Esophagus mucosa (tissue), 1 donor: ENCODE data around the gene HSFX4. TPM values are rescaled to one million over a fixed set of nuclear protein-coding genes. Genes with fewer than 3 reads are reported as not detected.
"Not testable (repeated sequence)": the region's sequence is repeated elsewhere in the genome, so short reads cannot be mapped to it uniquely, and the experiment has no call there.

Source experiments
- ATAC-seq: fragments of 200-7000 bp; cut with Tn5 transposase; one replicate; pipeline ENCODE4 v1.9.1; 2020
- total RNA-seq: library from RNA; stranded (reverse); gene quantifications from one replicate; pipeline ENCODE4 v1.2.4, GENCODE V29; 2023
- donor health status: DM: yes; HTN: yes; CAD: no.

The HSFX4 gene
- not detected for total RNA-seq

DNA sequence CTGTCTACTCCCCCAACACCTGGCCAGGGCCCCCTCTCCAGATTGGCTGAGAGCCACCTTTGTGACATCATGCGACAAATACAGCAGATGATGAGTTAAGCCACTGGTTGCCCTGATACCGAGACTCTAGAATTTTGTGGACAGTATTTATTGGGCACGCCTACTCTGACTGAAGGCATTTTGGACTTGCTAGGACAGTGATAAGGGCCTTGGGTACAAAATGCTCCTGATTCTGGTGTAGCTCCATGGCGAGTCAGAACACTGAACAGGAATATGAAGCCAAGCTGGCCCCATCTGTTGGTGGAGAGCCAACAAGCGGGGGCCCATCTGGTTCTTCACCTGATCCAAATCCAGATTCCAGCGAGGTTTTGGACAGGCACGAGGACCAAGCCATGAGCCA lies at the start of gene HSFX4:
HSFX4 (plus strand) TSS at position 174 of the 400 bp plus-strand sequence; CDS start at position 246, 72 bp downstream.
- ATAC-seq = not testable (repeated sequence)

DNA sequence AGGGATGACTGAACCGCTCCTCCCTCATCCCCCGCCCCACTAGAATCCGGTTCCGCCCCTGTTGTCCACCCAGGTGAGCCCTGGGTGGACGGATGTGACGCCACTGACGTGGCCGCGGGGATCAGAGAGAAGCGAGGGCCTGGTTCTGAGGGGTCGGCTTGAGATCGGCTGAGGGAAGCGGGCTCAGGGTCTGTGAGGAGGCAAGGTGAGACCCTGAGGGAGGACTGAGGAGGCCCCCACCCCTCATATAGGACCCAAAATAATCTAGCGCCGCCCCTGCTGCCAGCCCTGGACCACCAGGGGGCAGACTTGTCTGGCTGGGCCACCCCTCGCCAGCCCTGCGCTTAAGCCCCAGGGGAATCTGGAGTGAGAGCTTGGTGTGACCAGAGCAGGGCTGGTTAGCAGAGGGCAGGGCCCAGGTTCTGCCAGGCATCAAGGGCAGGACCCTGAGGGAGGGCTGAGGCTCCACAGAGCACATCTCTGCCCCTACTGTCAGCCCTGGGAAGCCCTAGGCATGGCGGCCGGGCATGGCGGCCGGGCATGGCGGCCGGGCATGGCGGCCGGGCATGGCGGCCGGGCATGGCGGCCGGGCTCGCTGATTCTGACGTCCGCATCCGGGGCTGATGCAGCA lies 48.2 kb upstream of the HSFX4 start, which contains the start of gene MAGEA8:
MAGEA8 (plus strand) TSS at position 103 of the 631 bp plus-strand sequence. CDS start 3,090 bp downstream, outside the sequence.
- ATAC-seq = no peak

- not testable (repeated sequence) for ATAC-seq
Measured at GRCh38 chrX:149890828-149891227, 38.5 kb upstream of the HSFX4 start.

DNA sequence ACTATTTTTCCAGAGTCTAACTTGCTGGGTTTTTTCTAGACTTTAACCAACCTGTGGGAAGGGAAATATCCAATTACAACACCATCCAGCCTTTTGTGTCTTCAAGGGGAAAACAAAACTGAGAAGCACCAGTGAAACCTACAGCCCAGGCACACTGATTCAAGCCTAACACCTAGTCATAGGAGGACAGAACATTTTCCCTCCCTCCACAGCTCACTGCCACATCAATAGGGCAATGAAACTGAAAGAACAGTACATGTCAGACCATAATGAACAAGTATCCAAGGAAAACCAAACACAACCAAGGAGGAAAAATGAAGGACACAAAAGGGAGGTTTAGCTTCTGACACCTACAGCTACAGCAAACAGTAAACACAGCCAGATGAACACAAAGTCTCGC lies 30.8 kb upstream of the HSFX4 start:
- no peak for ATAC-seq

DNA sequence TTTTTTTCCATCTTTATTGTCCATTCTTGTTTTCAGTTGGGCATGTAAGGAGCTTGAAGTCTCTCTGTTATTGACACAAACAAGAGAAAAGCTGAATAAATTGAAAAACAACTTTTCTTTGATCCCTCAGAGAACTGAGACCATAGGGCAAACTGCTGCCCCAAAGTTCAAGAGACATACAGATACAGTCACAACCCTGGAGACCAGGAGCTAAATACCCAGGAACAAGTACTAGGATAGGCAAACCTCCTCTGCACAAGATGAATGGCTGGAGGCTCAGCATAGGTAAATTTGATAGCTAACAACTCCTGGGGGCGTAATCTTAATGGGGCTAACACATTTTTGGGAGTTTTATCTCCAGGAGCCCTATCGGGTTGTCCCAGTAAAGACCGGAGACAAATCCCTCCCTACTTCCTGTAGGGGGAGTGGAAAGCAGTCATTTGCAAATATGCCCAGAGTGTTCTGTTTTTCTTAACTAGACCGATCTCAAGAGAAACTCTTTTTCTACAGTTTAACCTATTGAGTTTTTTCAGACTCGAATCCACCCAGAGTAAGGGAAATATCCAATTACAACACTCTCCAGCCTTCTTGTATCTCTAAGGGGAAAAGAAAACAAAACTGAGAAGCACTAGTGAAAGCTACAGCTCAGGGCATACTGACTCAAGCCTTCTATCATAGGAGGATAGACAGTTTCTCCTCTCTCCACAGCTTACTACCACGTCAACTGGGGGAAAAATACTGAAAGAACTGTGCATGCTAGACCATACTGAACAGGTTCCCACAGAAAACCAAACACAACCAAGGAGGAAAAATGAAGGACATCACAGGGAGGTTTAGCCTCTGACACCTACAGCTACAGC lies 25.3 kb upstream of the HSFX4 start:
- no peak for ATAC-seq

DNA sequence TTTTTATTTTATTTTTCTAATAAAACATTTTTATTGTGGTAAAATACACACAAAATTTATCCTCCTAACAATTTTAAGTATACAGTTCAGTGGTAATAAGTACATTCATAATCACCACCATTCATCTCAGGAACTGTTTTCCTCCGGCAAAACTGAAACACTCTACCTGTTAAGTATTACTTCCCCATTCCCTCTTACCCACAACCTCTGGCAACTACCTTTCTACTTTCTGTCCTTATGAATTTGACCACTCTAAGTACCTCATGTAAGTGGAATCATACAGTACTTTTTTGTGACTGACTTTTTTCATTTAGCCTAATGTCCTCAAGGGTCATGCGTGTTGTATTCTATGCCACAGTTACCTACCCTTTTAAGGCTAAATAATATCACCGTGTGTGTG lies 21.1 kb upstream of the HSFX4 start:
- ATAC-seq = no peak

GRCh38 chrX:149908727-149909126 lies 20.6 kb upstream of the HSFX4 start:
- no peak for ATAC-seq

DNA sequence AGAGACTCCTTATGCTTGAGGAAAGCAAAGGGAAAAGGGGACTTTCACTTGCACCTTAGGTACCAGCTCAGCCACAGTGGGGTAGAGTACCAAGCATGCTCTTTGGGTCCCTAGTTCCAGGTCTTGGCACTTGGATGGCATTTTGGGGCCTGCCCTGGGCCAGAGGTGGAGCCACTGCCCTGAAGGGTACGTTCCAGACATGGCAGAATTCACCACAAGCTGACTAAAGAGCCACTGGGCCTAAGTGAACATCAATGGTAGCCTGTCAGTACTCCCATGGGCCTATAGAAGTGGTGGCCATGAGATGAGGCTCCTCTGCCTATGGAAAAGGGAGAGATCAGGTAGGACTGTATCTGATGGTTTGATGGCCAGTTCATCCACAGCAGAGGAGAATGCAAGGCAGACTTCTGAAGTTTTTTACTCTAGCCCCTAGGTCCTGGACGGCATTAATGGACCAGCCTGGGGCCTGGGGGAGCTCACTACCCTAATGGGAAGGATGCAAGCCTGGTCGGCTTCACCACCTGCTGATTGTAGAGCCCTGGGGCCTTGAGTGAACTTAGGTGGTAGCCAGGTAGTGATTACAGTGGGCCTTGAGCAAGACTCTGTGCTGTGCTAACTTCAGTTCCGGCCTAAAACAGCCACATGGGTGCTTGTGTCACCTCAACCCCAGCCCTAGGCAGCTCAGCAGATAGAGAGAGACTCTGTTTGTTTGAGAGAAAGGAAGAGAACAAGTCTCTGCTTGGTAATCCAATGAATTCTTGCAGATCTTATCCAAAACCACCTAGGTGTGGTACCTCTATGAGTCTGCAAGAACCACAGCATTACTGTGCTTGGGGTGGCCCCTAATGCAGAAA lies 19.8 kb upstream of the HSFX4 start:
- ATAC-seq = peak; percentile 33

GRCh38 chrX:149910178-149910695 lies 19.1 kb upstream of the HSFX4 start:
- no peak for ATAC-seq

GRCh38 chrX:149916745-149917392 lies 12.5 kb upstream of the HSFX4 start:
- no peak for ATAC-seq

GRCh38 chrX:149923836-149924235 lies 5.5 kb upstream of the HSFX4 start:
- not testable (repeated sequence) for ATAC-seq

DNA sequence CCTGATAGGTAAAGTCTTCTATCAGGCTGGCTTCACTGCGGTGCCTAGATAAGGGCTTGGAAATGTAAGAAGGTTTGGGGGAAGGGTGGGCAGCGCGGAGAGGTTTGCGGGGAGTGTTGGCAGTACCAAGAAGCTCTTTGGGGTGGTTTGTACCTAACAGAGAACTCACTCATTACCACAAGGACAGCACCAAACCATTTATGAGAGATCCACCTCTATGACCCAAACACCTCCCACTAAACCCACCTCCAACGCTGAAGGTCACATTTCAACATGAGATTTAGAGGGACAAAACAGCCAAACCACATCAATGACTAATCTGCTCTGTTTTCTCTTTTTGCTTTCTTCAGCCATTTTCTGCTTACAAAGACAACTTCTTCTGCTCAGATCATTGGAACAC lies 4.9 kb upstream of the HSFX4 start:
- not testable (repeated sequence) for ATAC-seq

DNA sequence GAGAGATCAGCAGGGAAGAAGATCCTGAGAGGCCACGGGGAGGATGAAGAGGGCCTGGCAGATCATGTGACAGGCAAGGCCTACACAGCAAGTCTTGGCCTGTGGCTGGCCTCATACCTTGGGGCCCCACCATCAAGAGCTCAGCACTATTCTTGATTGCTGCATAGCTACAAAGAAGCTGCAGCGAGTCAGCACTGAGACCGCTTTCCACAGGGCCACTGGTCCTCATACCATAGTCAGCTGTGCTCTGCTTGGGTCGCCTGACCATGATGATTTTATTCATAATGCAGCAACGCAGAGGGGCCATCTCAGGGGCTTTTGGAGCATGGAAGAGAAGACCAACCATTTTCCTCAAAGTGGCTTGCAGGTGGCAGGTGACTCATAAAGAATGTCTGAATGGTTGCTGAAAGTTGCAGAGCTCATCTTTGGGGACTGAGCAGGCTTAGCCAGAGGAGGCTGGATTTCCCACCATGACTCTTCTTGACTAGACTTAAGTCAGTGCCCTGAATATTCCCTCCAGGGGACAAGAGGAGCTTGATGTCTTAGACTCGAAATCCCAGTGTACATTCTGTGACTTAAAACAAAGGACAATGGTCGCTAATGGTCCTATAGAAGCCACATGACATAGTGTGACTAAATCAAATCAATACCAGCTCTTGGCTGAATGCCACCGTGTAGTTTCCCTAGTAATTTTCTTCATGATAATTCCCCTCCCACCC lies 2.0 kb upstream of the HSFX4 start:
- peak; percentile 42 for ATAC-seq

GRCh38 chrX:149927964-149928258 lies 1.5 kb upstream of the HSFX4 start:
- not testable (repeated sequence) for ATAC-seq

GRCh38 chrX:149928635-149929034 lies 738 bp upstream of the HSFX4 start:
- not testable (repeated sequence) for ATAC-seq

DNA sequence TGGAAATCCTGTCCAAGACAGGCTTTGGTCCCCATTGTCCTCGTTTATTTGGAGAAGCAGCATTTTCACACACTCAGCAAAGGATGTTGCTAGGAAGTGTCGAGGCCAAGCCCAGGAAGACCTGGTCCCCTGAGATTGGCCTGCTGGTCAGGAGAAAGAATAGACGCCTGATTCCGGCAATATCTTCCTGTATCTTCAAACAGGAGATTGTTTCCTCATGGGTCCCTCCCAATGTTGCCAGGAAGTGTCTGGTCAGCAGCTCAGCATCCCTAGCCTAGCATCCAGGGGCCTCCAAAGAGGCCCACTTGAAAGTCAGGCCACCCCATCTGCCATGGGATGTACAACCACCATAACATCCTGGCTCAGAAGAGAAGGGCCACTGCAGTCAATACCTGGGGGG lies 2.0 kb downstream of the HSFX4 start:
- ATAC-seq = not testable (repeated sequence)

DNA sequence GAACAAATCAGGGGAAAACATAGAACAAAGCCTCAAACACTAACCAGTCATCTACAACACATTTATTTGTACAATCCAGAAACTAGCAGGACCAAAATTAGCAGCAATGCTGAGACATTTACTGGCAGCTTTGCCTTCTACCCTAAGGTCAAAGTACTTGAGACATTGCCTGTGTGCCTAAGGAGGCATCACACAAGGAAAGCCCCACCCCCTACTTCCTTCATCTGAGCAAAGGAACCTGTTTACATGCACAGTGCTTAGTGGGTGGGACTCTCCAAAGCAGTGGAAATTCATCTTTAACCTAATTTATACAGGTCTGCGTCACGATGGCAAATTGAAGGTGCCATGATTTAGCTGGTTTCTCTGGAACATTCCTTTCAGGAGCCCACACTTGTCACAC lies 2.8 kb downstream of the HSFX4 start:
- ATAC-seq = not testable (repeated sequence)

GRCh38 chrX:149932970-149933369 lies 3.6 kb downstream of the HSFX4 start:
- ATAC-seq = not testable (repeated sequence)

- ATAC-seq = not testable (repeated sequence)
Measured at GRCh38 chrX:149933547-149933946, 4.2 kb downstream of the HSFX4 start.

- ATAC-seq = not testable (repeated sequence)
Measured at GRCh38 chrX:149937328-149937727, 8.0 kb downstream of the HSFX4 start.

DNA sequence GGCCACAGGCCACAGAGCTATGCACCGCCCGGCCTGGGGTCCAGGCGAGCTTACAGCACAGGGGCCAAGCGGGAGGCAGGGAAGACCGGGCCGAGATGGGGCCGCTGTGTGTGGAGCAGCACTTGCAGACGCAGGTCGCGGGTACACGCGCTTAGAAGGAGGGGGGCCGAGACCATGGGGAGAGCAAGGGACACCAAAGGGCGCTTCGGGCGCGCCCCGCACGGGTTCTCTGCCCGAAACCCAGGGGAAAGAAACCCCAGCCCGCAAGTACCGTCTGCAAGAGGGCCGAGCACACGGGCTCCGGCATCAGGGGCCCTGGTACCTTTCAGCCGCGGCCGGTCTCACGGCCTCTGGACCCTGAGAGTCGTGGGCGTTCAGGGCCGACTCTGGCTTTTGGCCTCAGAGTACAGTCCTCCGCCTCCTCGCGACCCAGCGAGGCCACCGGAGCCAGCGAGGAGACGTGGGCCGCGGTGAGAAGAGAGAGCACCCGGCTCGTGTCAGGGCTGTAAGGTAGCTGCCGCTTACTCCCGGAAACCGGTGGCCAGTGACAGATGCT lies 8.6 kb downstream of the HSFX4 start:
- ATAC-seq = no peak
